ENCODE measurements around the gene BICD2.

The BICD2 gene

DNA sequence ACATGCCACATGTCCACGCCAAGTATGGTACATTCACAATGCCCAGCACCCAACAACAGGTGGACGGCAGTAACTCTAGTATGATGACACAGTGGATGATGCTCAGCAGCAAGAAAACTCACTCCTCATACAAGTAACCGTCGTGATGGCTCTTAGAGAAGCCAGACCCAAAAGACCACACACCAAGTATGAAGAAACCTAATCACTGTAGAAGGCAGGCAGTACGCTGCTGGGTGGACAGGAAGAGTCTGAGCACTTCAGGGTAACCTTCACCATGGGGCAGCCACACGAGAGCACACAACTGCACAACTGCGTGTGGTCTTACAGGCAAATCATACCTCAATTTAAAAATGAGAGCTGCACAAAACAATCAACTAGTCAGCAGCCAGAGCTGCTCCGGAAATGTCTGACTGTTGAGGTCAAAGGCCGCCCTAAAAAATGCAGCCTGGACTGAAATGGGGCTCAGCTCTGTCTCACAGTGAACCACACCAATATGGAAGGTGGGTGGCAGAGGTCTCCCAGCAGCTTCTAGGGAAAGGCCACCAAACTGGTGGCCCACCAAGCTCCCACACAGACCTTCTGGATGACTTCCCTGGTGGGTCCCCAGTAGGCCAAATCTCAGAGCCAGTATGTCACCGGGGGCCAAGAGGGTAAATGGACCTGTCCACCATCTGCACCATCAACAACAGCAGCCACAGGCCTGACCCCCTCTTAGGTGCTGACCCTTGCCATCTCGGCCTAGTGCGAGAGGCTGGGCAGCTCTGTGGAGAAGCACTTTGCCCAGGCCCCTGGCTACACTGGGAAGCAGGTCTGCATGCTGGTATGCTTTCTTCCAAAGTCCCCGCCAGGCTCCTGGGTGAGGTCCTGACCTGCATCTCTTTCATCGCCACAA is 17.8 kb downstream of the BICD2 start:
- no peak for DNase-seq

DNA sequence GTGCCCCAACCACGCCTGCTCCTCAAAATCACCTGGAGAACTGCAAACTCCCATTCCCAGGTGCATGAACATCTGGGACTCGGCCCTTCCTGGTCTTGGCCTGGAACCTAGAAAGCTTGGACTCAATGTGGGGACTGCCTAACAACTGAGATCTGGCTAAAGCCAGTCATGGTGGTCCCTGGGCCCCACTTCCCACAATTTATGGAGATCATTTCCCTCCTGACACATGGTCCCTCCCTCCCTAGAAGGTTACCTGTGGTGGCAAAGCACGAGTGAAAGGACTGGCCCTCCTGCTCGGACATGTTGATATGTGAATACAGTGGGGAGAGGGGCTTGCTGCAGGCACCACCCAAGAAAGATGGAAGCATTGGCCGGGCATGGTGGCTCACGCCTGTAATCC is 18.8 kb downstream of the BICD2 start:
- DNase-seq = no peak

DNA sequence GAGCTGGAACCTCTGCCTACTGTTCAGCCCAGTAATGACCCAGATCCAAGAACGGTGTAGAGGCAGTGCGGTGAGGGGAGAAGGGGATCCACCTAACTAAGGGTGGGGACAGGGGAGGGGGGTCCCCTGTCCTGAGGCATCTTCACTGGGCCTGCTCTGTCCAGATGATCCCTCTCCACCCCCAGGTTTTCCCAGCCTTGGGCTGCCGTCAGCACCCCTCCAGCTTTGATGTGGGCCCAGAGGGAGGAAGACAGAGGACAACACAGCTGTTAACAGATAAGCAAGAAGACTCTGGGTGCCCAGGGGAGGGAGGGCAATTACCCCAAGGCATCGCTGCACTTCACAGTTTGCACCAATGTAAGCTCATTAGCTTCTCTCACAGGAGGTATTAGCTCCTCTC is 19.3 kb downstream of the BICD2 start:
- no peak for DNase-seq

DNA sequence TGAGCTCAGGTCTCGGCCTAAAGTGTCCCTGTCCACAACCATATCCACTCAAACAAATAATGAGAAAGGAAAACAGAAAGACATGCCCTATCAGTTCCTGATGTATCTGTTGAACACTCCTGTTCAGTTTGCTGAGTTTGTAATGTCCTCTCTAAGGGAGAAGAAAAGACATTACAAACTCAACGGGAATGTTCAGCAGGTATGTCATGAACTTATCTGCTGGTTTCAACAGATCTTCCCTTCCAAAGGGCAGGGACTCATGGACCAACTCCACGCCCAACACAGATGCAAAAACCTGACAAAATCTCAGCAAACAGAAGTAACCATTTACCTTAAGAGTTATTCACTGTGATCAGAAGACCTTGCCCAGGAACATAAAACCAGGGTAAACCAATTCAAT is 23.7 kb downstream of the BICD2 start:
- no peak for DNase-seq

DNA sequence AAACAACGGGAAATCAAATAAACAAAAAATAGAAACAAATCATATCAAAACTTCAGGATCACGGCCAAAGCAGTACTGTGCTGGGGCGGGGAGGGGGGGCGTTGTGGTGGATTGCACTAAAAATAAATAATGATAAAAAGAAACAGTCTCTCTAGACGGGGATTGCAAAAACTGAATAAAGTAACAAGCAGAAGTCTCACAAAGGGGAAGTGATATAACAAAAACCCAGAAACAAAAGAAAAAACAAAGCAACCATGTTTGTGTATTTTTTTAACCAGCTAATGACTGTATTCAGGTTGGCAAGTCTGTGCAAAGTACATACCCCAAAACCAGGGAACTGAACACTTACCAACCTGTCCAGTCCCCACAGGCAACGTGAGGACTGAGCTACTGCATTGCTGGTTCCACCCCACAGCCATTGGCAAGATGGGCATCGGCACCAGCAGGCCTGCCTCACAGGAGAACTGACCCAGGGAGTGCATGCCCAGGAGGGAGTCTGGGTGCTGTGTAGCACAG is 24.1 kb downstream of the BICD2 start:
- no peak for DNase-seq

DNA sequence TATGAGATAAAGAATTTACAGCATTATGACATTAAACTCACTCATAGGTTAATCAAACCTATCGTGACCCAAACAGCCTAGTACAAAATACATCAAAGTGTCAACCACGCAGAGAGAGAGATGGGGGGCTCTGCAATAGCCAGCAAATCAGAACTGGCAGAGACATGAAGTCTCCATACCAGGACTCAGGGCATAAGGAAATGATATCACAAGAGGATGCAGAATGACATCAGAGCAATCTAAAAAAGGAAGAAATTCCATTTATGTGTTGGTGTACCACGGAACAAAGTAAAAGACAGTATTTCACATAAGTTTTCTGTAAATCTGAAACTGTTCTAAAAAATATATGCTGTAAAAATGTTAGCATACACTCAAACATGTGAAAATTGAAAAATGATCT is 24.6 kb downstream of the BICD2 start:
- no peak for DNase-seq

DNA sequence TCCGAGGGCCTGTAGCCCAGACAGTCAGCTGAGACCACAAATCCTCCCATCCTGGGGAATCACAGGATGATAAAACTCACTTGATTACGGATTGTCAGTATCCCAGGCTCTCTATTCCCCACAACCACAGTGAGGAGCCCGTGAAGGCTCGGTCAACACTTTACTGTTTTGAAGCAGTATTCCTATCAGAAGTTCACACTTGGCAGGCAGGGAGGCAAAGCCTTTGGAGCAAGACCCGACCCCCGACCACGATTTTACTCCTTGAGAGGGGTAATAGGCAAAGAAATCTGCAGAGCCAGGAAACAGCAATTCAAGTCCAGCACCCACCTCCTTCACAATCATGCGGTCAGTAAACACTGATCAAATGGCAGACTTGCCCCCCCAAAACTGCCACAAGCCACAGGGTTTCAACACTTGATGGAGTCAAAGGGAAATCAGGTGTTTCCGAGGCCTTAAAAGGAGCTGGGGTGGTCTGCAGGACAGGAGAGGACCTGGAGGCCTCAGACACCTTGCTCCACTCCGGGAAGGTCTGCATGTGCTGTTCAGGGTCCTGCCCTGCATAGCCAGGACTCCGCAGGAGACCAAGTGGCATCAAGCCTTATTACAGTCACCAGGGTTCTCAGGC is 25.2 kb downstream of the BICD2 start:
- DNase-seq = no peak

DNA sequence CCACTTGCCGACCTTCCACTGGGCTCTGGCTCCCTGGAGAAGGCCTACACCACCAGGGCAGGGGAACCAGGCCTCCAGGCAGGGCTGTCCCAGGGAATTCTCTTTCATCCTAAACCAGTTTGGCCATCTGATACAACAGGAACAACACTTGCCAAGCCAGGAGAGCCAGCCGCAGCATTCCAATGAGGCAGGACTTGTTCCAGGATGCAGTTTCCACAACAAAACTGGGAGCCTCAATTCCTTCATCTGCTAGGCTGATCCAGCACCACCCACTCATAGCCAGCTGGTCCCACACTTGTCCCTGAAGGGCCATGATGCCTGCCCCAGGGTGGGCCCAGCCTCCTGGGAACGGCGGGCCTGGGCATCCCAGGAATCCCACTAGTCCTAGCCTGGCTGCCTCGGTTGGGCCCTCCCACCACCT is 26.0 kb downstream of the BICD2 start:
- no peak for DNase-seq

DNA sequence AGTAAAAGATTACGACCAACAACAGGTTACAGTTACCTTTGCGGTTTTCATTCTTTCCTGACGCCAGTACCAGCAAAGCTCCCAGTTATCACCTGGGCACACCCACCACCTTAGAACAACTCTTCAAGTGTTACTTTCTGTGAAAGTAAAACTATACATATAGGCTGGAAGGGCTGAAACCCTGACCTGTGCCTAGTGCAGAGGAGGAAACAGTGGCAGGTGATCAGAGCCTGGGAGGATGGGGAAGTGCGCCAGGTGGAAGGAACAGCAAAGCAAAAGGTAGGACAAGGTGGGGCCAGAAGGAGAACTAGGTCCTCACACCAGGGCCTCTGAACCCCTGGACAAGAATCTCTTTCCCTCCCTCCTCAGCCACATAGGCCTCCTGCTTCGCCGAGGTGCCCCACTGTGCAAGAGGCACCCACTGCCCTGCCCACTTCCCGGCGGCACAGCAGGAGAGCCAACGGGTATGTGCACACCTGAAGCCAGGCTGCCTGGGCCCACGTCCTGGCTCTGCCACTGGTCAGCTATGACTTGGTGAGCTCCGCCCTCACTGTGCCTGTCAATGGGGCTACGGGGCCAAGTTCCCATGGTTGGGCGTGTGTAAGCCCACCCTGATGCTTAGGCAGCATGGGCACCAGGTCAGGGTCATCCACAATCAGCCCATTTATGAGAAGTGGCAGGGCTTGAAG is 26.9 kb downstream of the BICD2 start:
- DNase-seq = no peak

DNA sequence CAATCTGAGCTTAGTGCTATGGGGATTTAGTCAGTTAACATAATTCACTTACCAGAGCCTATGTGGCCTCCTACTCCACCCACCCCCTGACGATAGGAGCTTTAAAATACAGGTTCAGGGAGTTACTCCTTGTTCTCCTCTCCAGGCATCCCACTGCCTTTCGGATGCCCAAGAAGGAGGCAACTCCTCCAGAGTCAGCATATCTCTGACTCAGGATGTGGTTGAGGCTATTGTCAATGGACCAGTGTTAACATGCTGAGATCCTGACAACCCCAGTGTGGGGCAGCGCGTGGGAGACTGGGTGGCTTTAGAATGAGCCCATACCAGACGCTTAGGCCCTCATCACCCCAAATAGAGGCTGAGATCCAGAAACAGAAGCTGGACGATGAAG is 27.4 kb downstream of the BICD2 start:
- no peak for DNase-seq

DNA sequence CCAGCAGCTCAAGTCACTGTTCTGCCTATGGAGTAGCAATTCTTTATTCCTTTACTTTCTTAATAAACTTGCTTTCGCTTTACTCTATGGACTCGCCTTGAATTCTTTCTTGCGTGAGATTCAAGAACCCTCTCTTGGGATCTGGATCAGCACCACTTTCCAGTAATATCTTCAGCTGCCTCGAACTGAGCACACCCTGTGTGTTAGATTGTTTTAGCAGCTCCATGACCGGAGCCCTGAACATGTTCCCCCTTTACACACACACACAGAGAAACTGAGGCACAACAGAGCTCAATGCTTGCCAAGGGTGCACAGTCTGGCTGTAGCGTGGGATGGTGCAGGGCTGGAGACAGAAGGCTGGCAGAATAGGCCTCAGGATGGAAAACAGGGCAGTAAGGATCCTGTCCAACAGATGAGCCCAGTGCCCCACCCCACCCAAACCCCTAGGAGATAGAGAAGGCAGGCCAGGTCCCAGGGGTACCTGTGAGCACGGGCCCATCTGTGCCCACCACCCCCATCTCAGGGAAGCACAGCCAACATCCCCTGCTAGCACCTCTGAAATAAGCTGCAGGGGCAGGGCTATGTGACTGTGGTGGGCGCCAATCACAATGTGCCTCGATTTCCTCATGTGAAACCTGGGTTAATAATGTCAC is 27.9 kb downstream of the BICD2 start:
- DNase-seq = no peak

DNA sequence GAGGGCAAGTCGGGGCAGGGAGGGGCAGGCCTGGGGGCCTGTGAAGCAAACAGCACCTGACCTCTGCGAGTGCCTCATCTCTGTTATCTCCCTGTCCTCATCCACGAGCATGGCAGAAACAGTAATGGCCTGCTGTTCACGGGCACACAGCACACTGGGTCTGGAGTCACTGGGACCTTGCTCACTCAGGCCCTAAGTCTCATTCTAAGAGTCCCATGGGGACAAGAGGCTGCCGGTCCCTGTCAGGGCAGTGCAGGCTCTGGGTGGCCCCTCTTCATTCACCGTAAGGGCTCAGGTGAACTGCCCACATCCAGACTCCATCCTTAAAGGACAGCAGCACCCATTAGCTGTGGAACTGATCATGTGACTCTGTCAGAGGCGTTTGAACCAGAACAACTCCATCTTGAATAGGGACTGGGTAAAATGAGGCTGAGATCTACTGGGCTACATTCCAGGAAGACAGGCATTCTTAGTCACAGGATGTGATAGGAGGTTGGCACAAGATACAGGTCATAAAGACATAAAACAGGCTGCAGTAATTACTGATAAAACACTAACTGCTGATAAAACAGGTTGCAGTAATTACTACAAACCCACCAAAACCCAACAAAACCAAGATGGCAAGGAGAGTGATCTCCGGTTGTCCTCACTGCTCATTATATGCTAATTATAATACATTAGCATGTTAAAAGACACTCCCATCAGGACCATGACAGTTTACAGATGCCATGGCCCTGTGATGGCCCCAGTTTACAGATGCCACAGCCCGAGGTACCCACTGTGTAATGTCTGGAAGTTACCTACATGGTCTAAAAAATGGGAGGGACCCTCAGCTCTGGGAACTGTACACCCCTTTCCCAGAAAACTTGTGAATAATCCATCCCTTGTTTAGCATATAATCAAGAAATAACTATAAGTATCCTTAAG is 28.7 kb downstream of the BICD2 start:
- DNase-seq = no peak

DNA sequence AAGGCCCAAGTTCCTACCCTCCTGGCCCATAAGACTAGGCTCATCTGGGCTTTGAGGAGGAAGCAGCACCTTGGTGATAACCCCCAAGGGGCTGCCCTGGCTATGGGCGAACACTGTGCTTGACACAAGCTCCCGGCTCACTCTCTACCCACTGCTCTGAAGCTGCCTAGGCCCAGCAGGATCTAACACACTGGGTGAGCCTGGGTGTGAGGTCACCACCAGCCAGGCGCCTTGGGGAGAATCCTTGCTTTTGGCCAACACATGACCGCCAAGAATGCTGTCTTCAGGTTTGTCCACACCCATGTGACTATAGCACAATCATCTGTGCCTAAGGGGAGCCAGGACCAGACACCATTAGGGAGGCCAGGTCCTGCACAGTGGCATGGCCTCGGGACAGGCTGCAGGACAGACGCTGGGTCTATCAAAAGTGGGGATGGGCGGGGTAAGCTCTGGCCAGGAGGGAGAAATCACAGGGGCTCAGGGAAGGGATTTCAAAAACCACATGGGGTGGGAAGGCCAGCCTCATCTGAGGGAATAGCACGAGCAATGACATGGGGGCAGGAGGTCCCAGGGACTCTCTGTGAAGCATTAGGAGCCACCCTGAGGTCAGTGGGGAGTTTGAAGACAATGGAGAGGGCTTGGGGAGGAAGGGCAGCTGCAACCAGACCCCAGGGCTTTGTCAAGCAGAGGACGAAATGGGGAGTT is 29.6 kb downstream of the BICD2 start:
- no peak for DNase-seq

DNA sequence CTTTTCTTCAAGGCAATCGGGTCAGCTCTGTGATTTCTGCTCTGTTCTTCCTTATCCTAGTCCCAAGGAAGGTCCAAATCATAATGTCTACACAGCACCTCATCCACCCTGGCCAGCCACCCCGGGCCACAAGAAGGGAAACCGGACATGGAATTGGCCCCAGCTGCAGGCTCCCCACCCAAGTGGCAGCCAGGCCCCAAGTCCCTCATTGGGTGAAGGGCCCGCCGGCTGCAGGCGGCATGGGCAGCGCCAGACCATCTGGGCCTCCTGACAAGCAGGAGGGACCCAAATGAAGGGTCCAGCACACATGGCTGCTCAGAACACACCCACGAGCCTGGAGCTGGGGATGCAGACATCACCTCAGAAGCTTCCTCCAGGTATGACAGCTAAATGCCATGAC is 33.7 kb downstream of the BICD2 start:
- no peak for DNase-seq

DNA sequence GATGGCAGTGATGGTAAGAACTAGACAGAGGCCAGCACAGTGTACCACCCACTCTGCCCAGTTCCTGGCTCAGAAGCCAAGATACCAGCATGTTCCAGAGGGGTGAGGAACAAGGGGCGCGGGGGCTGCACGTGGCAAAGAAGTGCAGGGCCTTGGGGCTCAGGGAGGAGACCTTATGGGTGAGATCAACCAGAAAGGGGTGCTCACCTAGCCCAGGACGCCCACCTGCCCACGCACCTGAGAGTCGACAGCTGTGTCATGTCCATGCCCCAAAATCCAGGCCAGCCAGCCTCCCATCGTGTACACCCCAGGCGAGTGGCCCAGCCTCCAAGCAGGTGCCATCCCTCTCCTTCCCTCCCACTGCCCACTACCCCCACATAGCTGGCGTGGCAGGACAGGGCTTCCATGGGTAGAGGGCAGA is 34.9 kb downstream of the BICD2 start:
- no peak for DNase-seq

DNA sequence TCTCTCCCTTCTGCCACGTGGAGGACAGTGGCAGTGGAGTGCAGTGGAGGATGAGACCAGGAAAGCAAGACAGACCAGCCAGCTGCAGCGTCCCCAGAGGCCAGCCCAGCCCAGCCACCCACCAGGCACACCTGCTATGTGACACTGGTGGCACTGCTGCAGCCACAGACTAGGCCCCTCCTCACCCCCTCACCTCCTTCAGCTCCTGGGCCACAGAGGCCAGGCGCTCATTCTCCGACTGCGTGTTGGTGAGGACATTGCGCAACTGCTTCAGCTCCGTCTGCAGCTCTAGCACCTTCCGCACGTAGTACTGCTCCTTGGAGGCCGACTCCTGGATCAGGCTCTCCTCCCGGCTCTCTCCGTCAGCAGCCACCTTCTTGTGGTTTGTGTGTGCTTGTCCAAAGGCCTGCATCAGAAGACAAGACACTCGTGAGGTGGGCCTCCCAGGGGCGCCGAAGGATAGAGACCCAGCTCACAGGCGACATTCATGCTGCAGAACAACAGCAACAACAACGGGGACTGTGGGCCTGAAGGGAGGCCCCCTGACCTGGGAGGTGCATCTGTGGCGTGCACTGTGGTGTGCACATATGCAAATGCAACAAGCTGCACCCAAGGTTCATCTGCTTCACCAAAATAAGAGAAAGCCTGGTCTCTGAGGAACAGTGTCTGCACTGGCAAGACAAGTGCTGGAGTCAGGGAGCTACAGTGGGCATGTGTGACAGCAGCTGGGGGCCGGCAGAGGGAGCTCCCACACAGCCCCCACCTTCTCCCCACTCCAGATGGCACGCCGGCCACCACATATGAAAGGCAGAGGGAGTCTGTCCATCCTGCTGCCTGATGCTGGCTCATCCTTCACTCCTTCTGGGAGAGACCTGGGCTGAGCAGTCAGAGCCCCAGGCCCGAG is 35.5 kb downstream of the BICD2 start:
- no peak for DNase-seq

DNA sequence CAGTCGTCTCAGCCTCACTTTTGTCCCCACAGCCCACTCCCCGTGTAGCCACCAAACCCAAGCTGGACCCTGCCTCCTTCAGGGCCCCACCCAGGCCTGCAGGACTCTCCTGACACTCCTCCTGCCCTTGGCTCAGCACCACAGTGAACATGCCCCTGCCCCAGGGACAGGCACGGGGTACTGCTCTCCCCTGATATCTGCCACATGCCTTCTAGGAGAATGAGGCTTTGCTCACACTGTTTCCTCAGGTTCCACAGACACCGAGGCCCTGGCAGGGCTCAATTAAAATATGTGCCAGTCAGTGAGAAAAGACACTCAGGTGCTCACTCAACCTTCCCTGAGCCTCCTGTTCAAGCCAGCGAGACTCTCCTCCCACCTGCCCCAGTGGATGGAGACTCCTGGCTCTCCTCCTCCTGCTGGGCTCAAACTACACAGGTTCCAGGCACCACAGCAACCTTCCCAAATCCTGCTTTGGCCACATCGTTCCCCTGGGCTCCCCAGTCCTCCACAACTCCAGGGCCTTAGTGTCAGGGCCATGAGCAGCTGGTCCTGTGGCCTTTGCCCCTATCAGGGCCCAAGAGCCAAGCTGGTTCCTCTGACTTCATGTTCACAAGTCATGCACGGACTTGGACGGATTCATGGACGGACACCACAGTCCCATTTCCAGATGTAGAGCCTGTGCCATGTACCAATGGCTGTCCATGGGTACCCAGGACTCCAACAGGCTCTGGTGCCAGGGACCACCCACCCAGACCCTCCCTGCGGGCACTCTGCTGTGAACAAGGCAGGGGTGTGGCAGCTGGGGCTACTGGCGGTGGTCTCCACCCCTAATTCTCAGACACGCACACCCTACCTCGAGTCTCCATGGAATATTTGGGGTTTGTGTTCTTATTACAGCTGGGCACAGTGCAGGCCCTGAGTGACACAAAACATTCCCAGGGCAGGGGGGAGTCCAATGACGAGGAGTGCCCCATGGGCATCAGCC is 36.6 kb downstream of the BICD2 start:
- DNase-seq = no peak

DNA sequence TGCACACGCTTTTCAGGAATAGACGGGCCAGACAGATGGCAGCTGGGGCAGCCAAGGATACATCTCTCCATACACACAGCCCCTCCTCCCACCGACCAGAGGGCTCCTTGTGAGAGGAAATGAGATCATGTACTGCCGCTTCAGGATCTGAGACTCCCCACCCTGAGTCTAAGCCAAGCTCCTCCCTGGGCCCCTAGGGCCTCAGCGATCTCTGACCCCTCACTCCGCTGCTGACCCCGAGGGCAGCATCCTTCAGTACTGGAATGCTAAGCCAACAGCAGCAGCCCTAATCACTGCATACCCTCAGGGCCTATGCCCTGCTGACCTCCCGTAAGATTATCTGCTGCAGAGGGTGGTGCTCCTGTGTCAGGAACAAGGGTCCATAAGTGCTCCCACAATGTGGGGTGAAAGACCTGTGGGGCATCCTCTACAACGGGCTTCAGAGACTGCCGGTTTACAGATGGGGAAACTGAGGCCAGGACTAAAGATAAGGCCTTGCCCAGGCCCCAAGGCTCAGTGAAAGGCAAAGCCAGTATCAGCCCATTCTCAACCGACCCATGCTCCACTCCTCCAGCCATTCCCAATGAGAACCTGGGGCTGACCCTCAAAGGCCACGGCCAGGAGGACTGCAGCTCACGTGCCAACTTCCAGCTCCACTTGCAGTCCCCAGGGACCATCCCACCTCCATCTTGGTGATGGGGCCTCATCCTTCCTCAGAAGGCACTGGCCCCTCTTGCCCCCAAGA is 37.5 kb downstream of the BICD2 start:
- DNase-seq = no peak
